ENCODE measurements around the gene KRT4. TPM values are rescaled to one million over a fixed set of nuclear protein-coding genes. Genes with fewer than 3 reads are reported as not detected.

Gene KRT4
- polyA plus RNA-seq, 3 donors = not detected

GRCh38 chr12:52789637-52790426 lies 24.1 kb downstream of the KRT4 start:
- intact Hi-C loops (cut with micrococcal nuclease) = no loop called here

More at GRCh38 chr12:52789637-52790426, 24.1 kb downstream of the KRT4 start:
- Mint-ChIP-seq H3K9me3 (peaks cover 0 to 6% (median 0%) of the 10 kb centered on the region in 7 donors), H3K4me3 (peak overlapping the region in 1 of 2 donors; percentile 74), H3K27me3 (ENCODE audit: low read depth in 3 of 3) (peaks cover 30 to 40% (median 30%) of the 10 kb centered on the region in 3 donors), H3K27ac (peak overlapping the region in 1 of 7 donors; percentile 55), H3K4me1 (peaks cover 5% of the 10 kb centered on the region), H3K36me3 (no peaks in the 10 kb centered on the region)
- Histone ChIP-seq H3K4me2 (replicated peaks; ENCODE audit: extremely low read depth, low read length, poor library complexity, severe bottlenecking) (no peak overlapping the region), H3K27ac (ENCODE audit: low read depth in 1 of 2, low read length in 2 of 2) (no peak overlapping the region), H3K9ac (ENCODE audit: insufficient read depth, low read length, poor library complexity, severe bottlenecking) (no peak overlapping the region), H2AFZ (ENCODE audit: insufficient read depth, low read depth, low read length, poor library complexity, severe bottlenecking) (no peak overlapping the region), H3K27me3 (ENCODE audit: control insufficient read depth in 2 of 2, insufficient read depth in 2 of 2, low read length in 2 of 2) (peaks cover 6 to 19% of the 10 kb centered on the region in 2 donors), H3K9me3 (replicated peaks in 1 of 2; ENCODE audit: control insufficient read depth in 1 of 2, insufficient read depth in 1 of 2, low read length in 2 of 2) (no peaks in the 10 kb centered on the region), H3K36me3 (replicated peaks in 1 of 2; ENCODE audit: control insufficient read depth in 1 of 2, insufficient read depth in 2 of 2, low read length in 2 of 2) (no peaks in the 10 kb centered on the region), H3K4me1 (ENCODE audit: control insufficient read depth in 1 of 2, insufficient read depth in 2 of 2, low read length in 2 of 2) (no peaks in the 10 kb centered on the region), H3K79me2 (ENCODE audit: insufficient read depth, low read length) (no peaks in the 10 kb centered on the region), H4K20me1 (ENCODE audit: insufficient read depth, low read length) (no peaks in the 10 kb centered on the region), H3K4me3 (replicated peaks in 1 of 3; ENCODE audit: low read depth in 2 of 3, low read length in 3 of 3) (no peak overlapping the region)
- 26% methylated on average over 43 of the region's 50 CpGs for WGBS (ENCODE audit: insufficient coverage)
- no peak for DNase-seq
- TF ChIP-seq CTCF (IDR thresholded peaks at IDR 0.05) = no peak

All from CD14-positive monocyte (primary cell).